Inferior parietal cortex (tissue), 1 donor: ENCODE measurements around the gene ETV7.

Source experiments
- DNase-seq: peaks from one replicate; pipeline ENCODE4 v3.0.0-alpha.2; 2016; ENCODE audit errors: extremely low spot score

ETV7 gene

DNA sequence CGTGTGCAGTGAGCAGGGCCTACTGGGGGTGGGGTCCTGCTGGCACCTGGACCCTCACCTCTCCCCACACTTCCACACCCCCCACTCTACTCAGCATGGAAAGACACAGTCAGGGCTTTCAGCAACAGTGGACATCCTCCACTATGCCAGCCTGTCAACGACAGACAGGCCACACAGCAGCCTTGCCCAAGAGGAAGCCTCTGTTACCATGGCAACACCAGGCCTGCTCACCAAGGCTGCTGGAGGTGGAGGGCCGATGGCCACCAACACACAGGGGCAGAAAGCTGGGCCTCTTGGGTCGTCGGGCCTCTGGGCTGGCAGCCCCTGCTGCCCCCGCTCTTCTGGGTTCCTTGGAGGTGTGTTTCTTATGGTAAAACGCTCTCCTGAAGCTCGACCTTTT lies 64.4 kb downstream of the ETV7 start:
- DNase-seq = no peak

- no peak for DNase-seq
Observed at GRCh38 chr6:36322591-36322990, 64.9 kb downstream of the ETV7 start.

DNA sequence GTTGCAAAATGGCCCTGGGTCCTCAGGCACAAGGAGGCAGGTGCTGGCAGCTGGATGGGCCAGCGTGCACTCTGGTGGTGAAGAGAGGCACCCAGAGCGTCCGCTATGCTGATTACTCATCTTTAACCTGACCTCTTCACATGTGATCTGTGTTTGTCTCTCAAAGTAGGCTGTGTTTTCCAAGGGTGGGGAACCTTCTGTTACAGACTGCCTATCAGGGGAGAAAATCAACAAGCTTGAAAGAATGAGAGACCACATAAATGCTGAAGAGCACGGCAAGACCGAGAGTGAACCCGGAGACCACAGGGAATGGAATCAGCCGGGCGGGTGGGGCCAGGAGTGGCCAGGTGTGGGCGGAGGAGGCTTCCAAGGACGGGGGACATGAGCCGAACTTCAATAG lies 67.0 kb downstream of the ETV7 start:
- DNase-seq = no peak

- no peak for DNase-seq
Observed at GRCh38 chr6:36319821-36320220, 67.6 kb downstream of the ETV7 start.

- no peak for DNase-seq
Observed at GRCh38 chr6:36319436-36319762, 68.1 kb downstream of the ETV7 start.

DNA sequence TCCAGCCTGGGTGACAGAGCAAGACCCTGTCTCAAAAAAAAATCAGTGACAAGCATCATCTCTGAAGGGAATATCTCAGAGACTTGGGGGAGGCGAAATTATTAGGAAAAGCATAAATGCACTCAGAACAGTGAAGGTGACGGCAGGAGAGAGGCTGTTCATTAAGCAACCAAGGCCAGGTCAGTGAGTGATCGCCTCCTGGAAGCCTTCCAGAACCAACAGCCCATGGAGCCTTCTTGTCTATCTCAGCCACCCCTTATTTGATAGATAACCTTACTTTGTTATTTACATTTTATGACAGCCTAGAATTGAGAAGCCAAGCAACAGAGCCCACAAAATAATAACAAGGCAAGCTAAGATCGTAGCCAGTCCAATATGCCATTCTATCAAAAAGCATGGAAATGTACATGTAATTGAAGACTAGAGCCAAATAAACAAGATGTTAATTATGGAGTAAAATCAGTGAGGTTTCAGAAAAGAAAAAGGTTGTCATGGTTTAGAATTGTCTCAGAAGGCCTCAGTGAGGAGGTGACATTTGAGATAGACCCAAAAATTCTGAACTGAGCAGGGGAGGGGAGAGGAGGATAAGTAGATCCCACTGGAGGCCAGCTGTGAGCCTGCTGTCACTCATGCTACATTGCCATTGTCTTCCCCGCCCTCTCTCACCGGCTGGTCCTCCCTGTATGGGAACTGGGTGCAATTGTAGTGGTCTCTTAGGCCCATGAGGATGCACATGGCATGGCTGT lies 68.6 kb downstream of the ETV7 start:
- DNase-seq = no peak

- no peak for DNase-seq
Observed at GRCh38 chr6:36317623-36318022, 69.8 kb downstream of the ETV7 start.
